AG09319 (cell line): Measurements from ENCODE around the gene INSR.

Experiments used
- DNase-seq: peaks from one replicate; pipeline ENCODE4 v3.0.0-alpha.2; 2010; ENCODE audit warnings: low read depth; ENCODE audit errors: extremely low read depth
- CTCF ChIP-seq: IDR thresholded peaks from 2 replicates; pipeline ENCODE4 v1.5.1; 2011; ENCODE audit warnings: low read depth, mild to moderate bottlenecking, inconsistent platforms, low read length, moderate library complexity

INSR gene

GRCh38 chr19:7293762-7294557 is at the start of gene INSR:
Gene INSR, minus strand, starts transcription at chr19:7294414. Its CDS starts 523 bp downstream, at chr19:7293891.
- no peak for TF ChIP-seq CTCF
- peak; percentile 74 for DNase-seq

- no peak for DNase-seq
- no peak for TF ChIP-seq CTCF
Measured at GRCh38 chr19:7342143-7342542, 47.9 kb upstream of the INSR start.

GRCh38 chr19:7340959-7341837 is 47.0 kb upstream of the INSR start:
- DNase-seq, result peak; percentile 35
- peak; percentile 90 for TF ChIP-seq CTCF

GRCh38 chr19:7337380-7338194 is 43.4 kb upstream of the INSR start:
- DNase-seq, result no peak

GRCh38 chr19:7336321-7336973 is 42.2 kb upstream of the INSR start:
- no peak for TF ChIP-seq CTCF
- DNase-seq, result no peak

More at GRCh38 chr19:7337380-7338194, 43.4 kb upstream of the INSR start:
- no peak for TF ChIP-seq CTCF

GRCh38 chr19:7333198-7334118 is 39.2 kb upstream of the INSR start:
- no peak for TF ChIP-seq CTCF
- DNase-seq, result no peak
